Right renal cortex interstitium (tissue), 3 donors: ENCODE measurements around the gene CCDC17. TPM values are rescaled to one million over a fixed set of nuclear protein-coding genes. Genes with fewer than 3 reads are reported as not detected.

Experiments
- DNase-seq, 3 donors: peaks; one replicate each; pipeline ENCODE4 v3.0.0-alpha.2; 2013; ENCODE audit warnings: low read depth in 3 of 3, low spot score in 2 of 3
- polyA plus RNA-seq, 3 donors: library from polyadenylated mRNA; unstranded; fragments of 120-200 nt; gene quantifications; one replicate each; pipeline ENCODE4 v1.2.1, GENCODE V29; 2013; ENCODE audit not compliant: insufficient read length in 3 of 3

CCDC17 gene
- polyA plus RNA-seq, 3 donors, result 0.97 to 2.2 (median 1.9) TPM

DNA sequence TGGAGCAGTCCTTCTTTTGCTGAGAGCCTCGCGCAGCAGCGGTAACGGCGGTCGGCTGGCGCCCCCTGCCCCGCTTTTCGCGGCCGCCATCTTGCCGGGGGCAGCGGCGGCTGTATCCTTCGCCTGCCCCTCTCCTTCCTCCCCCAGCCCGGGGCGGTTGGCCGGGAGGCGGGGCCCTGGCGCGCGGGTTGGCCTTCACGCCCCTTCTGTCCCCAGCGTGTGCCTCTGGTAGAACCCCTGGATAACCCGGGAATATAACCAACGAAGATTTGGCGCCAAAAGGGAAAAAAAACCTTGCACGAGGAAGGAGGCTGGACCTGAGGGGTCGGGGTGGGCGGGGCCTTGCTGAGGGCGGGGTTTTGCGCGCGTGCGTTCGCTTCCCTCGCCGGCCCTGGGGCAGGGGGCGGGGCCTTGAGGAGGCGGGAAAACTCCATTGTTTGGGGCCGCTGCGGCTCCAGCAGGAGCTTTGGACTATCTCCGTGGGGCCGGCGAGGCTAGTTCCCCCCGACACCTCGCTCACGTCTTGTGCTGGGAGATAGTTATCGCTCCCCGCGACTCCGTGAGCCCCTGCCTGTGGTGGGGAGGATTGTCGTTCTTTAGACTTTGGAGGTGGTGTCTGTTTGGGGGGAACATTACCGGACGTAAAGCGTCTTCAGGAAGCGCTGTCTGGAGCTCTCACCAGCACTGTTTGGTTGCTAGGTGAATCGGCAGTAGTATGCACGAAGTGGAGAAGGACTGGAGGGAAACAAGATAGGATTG, 39.3 kb downstream of the CCDC17 start:
- peak; percentile 72 to 85 (median 83) for DNase-seq

DNA sequence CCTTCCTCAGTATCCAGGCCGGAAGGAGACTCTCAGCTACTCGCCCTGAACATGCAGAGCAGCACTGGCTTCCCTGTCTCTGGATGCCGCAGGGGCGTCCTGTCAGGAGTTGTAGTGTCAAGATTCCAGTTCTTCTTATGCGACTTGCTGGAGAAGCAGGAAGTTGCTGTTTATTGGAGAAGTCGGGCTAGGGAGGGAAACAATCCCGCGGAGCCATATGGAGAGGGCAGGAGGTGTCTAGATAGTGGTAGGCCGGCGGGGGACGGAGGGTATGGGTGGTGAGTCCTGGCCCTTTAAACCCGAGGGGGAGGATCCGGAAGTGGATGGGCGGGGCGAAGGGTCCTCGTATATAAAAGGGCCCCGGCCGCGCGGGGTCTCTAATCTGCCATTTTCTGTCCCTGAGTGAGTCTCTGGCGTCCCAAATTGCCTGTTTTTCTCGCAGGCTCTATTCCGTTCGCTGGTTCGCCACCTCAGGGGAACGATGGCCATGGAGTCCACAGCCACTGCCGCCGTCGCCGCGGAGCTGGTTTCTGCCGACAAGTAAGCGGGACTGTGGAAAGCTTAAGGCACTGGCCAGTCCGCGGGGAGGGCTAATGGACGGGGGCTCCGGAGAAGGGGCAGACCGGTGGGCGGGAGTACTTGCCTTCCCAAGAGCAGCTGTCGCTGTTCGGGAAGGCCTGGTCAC, 40.0 kb downstream of the CCDC17 start, which contains the start of gene NASP:
TSS of gene NASP (plus strand) at position 376 of the 685 bp plus-strand sequence. CDS start at position 482, 106 bp downstream.
- DNase-seq, result peak in 2 of 3 donors; percentile 83 to 90

DNA sequence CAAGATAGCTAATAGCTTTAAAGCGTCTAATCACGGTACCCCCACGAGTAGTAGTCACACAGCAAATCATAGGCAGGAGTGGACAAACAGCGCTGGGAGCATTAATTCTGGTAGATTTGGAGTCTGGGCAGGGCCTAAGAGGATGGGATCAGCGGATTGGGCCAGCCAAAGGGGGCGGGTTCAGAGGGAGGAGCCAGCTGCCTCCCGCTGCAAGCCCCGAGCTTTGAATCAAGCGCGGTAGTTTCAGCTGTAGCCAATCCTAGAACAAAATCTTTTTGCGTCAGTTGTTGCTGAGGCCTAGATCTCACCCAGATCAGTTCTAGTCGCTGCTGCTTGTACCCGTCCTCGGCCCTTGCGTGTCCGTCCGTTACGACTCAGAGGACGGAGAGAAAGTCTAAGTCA, 40.6 kb downstream of the CCDC17 start:
- DNase-seq, result peak; percentile 91 to 98 (median 94)

DNA sequence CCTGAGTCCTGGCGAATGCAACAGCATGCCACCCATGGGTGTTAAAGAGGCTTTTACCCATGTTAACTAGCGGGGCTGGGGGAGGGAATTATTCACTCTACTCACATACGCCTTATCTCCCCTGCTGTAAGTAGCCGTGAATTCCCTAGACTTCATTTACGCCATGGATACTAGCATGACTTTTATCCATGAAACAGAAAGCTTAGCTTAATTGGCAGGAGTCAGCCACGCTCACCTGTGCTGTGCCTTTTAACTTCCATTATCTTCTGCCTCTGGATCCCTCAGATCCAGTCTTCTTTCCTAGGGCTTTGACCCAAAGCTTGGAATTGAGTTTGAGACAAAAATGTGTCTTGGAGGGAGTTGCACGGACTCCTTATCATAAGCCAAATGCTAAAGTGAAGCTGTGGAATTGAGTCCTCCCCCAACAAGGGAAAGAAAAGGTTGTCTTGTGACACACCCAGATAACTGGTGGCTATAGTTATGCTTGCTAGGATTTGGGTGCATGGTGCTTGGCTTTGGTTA, 49.7 kb downstream of the CCDC17 start:
- no peak for DNase-seq

DNA sequence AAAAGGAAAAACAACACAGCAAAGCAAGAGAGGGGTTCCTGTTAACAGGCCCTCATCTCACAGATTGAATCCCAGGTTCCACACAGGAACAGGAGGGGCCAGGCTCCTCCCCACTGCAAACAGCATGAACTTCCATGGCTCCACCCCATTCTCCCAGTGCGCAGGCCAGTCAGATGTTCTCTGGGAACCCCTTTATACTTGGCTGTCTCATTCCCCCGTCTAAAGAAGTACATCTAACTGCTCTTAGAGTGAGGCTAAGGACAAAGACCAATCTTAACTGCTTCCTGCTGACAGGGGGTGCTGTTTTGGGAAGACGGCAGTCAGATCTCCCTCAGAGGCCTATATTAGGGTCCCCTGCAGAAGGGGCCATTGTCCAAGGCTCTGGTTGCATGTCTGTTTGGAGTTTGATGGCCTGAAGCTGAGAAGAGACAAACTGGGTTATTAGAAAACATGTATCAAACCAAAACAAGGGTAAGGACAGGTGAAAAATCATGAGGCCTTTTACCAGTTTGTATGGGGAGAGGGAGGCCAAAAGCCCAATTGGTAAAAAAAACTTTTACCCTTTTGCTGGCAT, 50.5 kb downstream of the CCDC17 start:
- DNase-seq, result no peak

DNA sequence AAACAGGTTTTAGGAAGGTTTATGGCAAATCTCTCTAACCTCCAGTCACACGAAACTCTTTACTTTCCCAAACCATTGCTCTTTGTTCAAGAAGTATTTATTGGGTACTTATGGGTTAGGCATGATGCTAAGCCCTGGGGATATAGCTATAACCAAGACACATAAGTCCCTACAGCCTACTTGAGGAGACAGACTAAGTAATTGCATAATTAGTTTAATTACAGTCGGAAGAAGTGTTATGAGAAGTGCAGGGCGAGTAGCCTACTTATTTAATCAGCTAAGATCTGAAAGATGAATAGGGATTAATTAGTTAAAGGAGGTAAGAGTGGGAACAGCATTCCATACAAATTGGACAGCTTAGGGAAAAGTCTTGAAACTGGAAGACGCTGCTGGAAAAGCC, 53.2 kb downstream of the CCDC17 start:
- no peak for DNase-seq

Other genes starting within 250 kb of the CCDC17 start
- gene TESK2, start 132.9 kb downstream of the CCDC17 start, polyA plus RNA-seq, result 1 to 10 TPM; 6.1 to 7.8 (median 6.5) TPM
- gene CCDC163, start 124.0 kb downstream of the CCDC17 start, polyA plus RNA-seq, result 1 to 10 TPM; 1.3 to 1.6 (median 1.4) TPM
- 10 to 100 TPM; 12.2 to 13.7 (median 13.1) TPM for gene MMACHC, start 123.8 kb downstream of the CCDC17 start, polyA plus RNA-seq
- 100 to 1,000 TPM; 355 to 403 (median 387) TPM for gene PRDX1, start 102.2 kb downstream of the CCDC17 start, polyA plus RNA-seq
- 100 to 1,000 TPM; 287 to 310 (median 292) TPM for gene AKR1A1, start 73.2 kb downstream of the CCDC17 start, polyA plus RNA-seq
- 100 to 1,000 TPM; 288 to 358 (median 311) TPM for gene NASP, start 40.0 kb downstream of the CCDC17 start, polyA plus RNA-seq
- 100 to 1,000 TPM; 110 to 117 (median 115) TPM for gene GPBP1L1, start 62.5 kb upstream of the CCDC17 start, polyA plus RNA-seq
- 10 to 100 TPM; 57.7 to 63.2 (median 63.2) TPM for gene TMEM69, start 64.1 kb upstream of the CCDC17 start, polyA plus RNA-seq
- gene IPP, start 126.6 kb upstream of the CCDC17 start, polyA plus RNA-seq, result 10 to 100 TPM; 27.2 to 30.2 (median 29.8) TPM
- 10 to 100 TPM; 25.4 to 31.4 (median 28.9) TPM for gene MAST2, start 179.6 kb upstream of the CCDC17 start, polyA plus RNA-seq